Spleen (tissue), 11 donors: Measurements from ENCODE around the gene MCCC1. TPM values are rescaled to one million over a fixed set of nuclear protein-coding genes. Genes with fewer than 3 reads are reported as not detected.
"Not testable (repeated sequence)": the region's sequence is repeated elsewhere in the genome, so short reads cannot be mapped to it uniquely, and the experiment has no call there.

Source experiments
- DNase-seq: peaks from one replicate; pipeline ENCODE4 v3.0.0-alpha.2; 2020
- H3K27ac ChIP-seq, 8 donors: fragments of 200-600 bp; sonication (generic) in 7 of 8; 1 replicate in 4 of 8; 2 replicates in 4 of 8; pipeline versions ENCODE4 v1.5.0 to v1.8.0; 2016 to 2021; ENCODE audit warnings: inconsistent platforms in 4 of 8, mild to moderate bottlenecking in 4 of 8, moderate library complexity in 1 of 8
- H3K27me3 ChIP-seq, 7 donors: fragments of 200-600 bp; sonication (generic) in 6 of 7; replicated peaks in 1 of 7; 1 replicate in 4 of 7; 2 replicates in 3 of 7; pipeline versions ENCODE4 v1.5.0 to v1.8.0; 2016 to 2021; ENCODE audit warnings: inconsistent platforms in 3 of 7, mild to moderate bottlenecking in 1 of 7
- H3K36me3 ChIP-seq, 6 donors: fragments of 200-600 bp; sonication (generic) in 5 of 6; 1 replicate in 4 of 6; 2 replicates in 2 of 6; pipeline versions ENCODE4 v1.5.0 to v1.8.0; 2016 to 2021; ENCODE audit warnings: inconsistent platforms in 2 of 6
- H3K4me1 ChIP-seq, 6 donors: fragments of 200-600 bp; sonication (generic) in 5 of 6; 1 replicate in 3 of 6; 2 replicates in 3 of 6; pipeline versions ENCODE4 v1.5.0 to v1.8.0; 2016 to 2021; ENCODE audit warnings: inconsistent platforms in 3 of 6
- H3K4me3 ChIP-seq, 8 donors: fragments of 200-600 bp; sonication (generic) in 7 of 8; 1 replicate in 4 of 8; 2 replicates in 4 of 8; pipeline versions ENCODE4 v1.5.0 to v1.8.0; 2016 to 2021; ENCODE audit warnings: inconsistent platforms in 4 of 8, mild to moderate bottlenecking in 4 of 8, moderate library complexity in 2 of 8
- H3K9me3 ChIP-seq, 8 donors: fragments of 200-600 bp; sonication (generic) in 7 of 8; 1 replicate in 4 of 8; 2 replicates in 4 of 8; pipeline versions ENCODE4 v1.5.0 to v1.8.0; 2016 to 2021; ENCODE audit warnings: inconsistent platforms in 4 of 8
- CTCF ChIP-seq, 11 experiments: fragments of 200-600 bp in 7 of 11; fragments of 450-650 bp in 4 of 11; sonication (generic) in 4 of 11; IDR thresholded peaks in 8 of 11; conservative IDR thresholded peaks in 3 of 11; 1 replicate in 7 of 11; 2 replicates in 4 of 11; pipeline versions ENCODE4 v1.4.0 to v1.8.0; 2016 to 2021; ENCODE audit warnings: antibody characterized with exemption in 11 of 11, inconsistent platforms in 4 of 11, mild to moderate bottlenecking in 1 of 11
- POLR2A ChIP-seq, 3 donors: fragments of 450-650 bp; IDR thresholded peaks; one replicate each; pipeline ENCODE4 v1.5.1; 2017; ENCODE audit warnings: antibody characterized with exemption in 3 of 3, mild to moderate bottlenecking in 1 of 3
- POLR2AphosphoS5 ChIP-seq, 3 donors: sonication (generic); formaldehyde crosslinking; IDR thresholded peaks; one replicate each; pipeline ENCODE4 v1.5.1; 2017; ENCODE audit warnings: antibody characterized with exemption in 3 of 3
- WGBS, 5 donors: extraction: QIAGEN DNeasy Blood & Tissue Kit in 3 of 5; methylation state at CpG; one replicate each; pipeline versions ENCODE4 v1.1.5 to v1.1.7; 2013 to 2018; 5-methylcytosine and 5-hydroxymethylcytosine counted together
- intact Hi-C: fragments of 100-400 bp; cut with DNase I; formaldehyde crosslinking; loops from one replicate; pipeline ENCODE4 v1.15.0; 2023; ENCODE audit warnings: low total_unique reads
- polyA plus RNA-seq, 3 donors: library from polyadenylated mRNA; stranded (reverse); fragments of 200-250 nt; gene quantifications; one replicate each; pipeline ENCODE4 v1.2.1, GENCODE V29; 2013
- total RNA-seq, 7 donors: library from RNA; depleted of rRNA in 3 of 7; stranded (reverse); fragments of >200 nt in 3 of 7; fragmentation: NEBNext Ultra II Directional in 4 of 7; extraction: Animal tissue kit (Norgen Biotek cat#: 25700) in 4 of 7; gene quantifications; one replicate each; pipeline versions ENCODE4 v1.1.0 to v1.2.1, GENCODE V29; 2016 to 2021
- donor health status: healthy with polysubstance abuse.
- donor health status: DM: no; HTN: no; CAD: no; lungs with moderate emphysema.
- donor health status: DM: no; HTN: no; CAD: no.
- donor health status: Bipolar disorder and iron deficiency.
- donor health status: healthy.
- donor health status: DM: no; HTN: no; CAD: no.
- donor health status: DM: yes; HTN: yes; CAD: no.

The MCCC1 gene
- total and polyA plus RNA-seq, 10 donors = 18.6 to 96.1 (median 28.7) TPM

- Histone ChIP-seq H3K9me3 (no peaks in the 10 kb centered on the region), H3K4me3 (no peak overlapping the region), H3K36me3 (peaks cover 0 to 35% (median 0%) of the 10 kb centered on the region in 6 donors), H3K27me3 (no peaks in the 10 kb centered on the region), H3K27ac (no peak overlapping the region), H3K4me1 (no peaks in the 10 kb centered on the region)
- WGBS, 5 donors = 94 to 99% (median 97%) methylated on average over 4 of the region's 4 CpGs
- intact Hi-C loops = no loop called here
- TF ChIP-seq POLR2A (IDR thresholded peaks at IDR 0.05) = no peak
- no peak for TF ChIP-seq CTCF (IDR thresholded peaks at IDR 0.05 in 8 of 11, conservative IDR thresholded peaks at IDR 0.05 in 3 of 11)
- TF ChIP-seq POLR2AphosphoS5 (IDR thresholded peaks at IDR 0.05) = no peak
- no peak for DNase-seq
Measured at GRCh38 chr3:183008303-183008702, 91.0 kb downstream of the MCCC1 start.

GRCh38 chr3:183006396-183007002, 92.8 kb downstream of the MCCC1 start:
- peaks cover 0 to 17% (median 0%) of the 10 kb centered on the region in 6 donors for H3K36me3 ChIP-seq
- H3K27me3 ChIP-seq = no peaks in the 10 kb centered on the region
- no peak for DNase-seq
- TF ChIP-seq POLR2A (IDR thresholded peaks at IDR 0.05) = no peak
- TF ChIP-seq POLR2AphosphoS5 (IDR thresholded peaks at IDR 0.05) = no peak
- no peak for TF ChIP-seq CTCF (IDR thresholded peaks at IDR 0.05 in 8 of 11, conservative IDR thresholded peaks at IDR 0.05 in 3 of 11)
- no peak overlapping the region for H3K4me3 ChIP-seq
- 90 to 93% (median 92%) methylated on average over 10 of the region's 10 CpGs for WGBS, 5 donors
- intact Hi-C loops = no loop called here
- H3K4me1 ChIP-seq = no peaks in the 10 kb centered on the region
- no peak overlapping the region for H3K27ac ChIP-seq
- H3K9me3 ChIP-seq = no peaks in the 10 kb centered on the region

- Histone ChIP-seq H3K36me3 (no peaks in the 10 kb centered on the region), H3K4me1 (no peaks in the 10 kb centered on the region), H3K9me3 (peaks cover 0 to 14% (median 6%) of the 10 kb centered on the region in 8 donors), H3K27ac (no peak overlapping the region), H3K27me3 (no peaks in the 10 kb centered on the region), H3K4me3 (no peak overlapping the region)
- no peak for TF ChIP-seq CTCF (IDR thresholded peaks at IDR 0.05 in 8 of 11, conservative IDR thresholded peaks at IDR 0.05 in 3 of 11)
- intact Hi-C loops = no loop called here
- WGBS, 5 donors = 50 to 83% (median 76%) methylated on average over 1 of the region's 1 CpG; no CpG with 5 or more reads in 1 of the 5 donors
- DNase-seq = no peak
Measured at GRCh38 chr3:182999767-183000166, 99.5 kb downstream of the MCCC1 start.

GRCh38 chr3:182993486-182994201, 105.7 kb downstream of the MCCC1 start:
- 80 to 86% (median 84%) methylated on average over 4 of the region's 4 CpGs for WGBS, 5 donors
- H3K36me3 ChIP-seq, intact Hi-C loops, H3K4me3 ChIP-seq, H3K27me3 ChIP-seq, DNase-seq, H3K4me1 ChIP-seq, H3K27ac ChIP-seq: not testable (repeated sequence)
- peaks cover 0 to 25% (median 13%) of the 10 kb centered on the region in 8 donors for H3K9me3 ChIP-seq
